GM23338 (cell line): ENCODE data around the gene SYNPO.

Source experiments
- CREB1 ChIP-seq: fragments of 250-450 bp; sonication (Bioruptor Pico); IDR thresholded peaks from 2 replicates; pipeline ENCODE4 v1.5.0; 2020; ENCODE audit warnings: low read depth, mild to moderate bottlenecking, moderate library complexity
- CTCF ChIP-seq, 2 experiments: fragments of 200-600 bp in 1 of 2; sonication (generic) in 1 of 2; conservative IDR thresholded peaks; 2 replicates each; pipeline versions ENCODE4 v1.5.1 to v1.6.1; 2016 to 2017; ENCODE audit warnings: antibody characterized with exemption in 2 of 2, low read depth in 2 of 2, mild to moderate bottlenecking in 2 of 2, moderate library complexity in 1 of 2
- EZH2 ChIP-seq: fragments of 200-600 bp; sonication (generic); IDR thresholded peaks from one replicate; pipeline ENCODE4 v1.8.0; 2017; ENCODE audit warnings: antibody characterized with exemption, mild to moderate bottlenecking, low read depth; ENCODE audit not compliant: unreplicated experiment
- EZH2phosphoT487 ChIP-seq: fragments of 200-600 bp; sonication (generic); IDR thresholded peaks from one replicate; pipeline ENCODE4 v1.8.1; 2018; ENCODE audit warnings: antibody characterized with exemption; ENCODE audit not compliant: unreplicated experiment
- POLR2AphosphoS5 ChIP-seq: IDR thresholded peaks from 2 replicates; pipeline ENCODE4 v1.6.1; 2016; ENCODE audit warnings: antibody characterized with exemption, low read depth
- REST ChIP-seq: IDR thresholded peaks from one replicate; pipeline ENCODE4 v1.6.1; 2018; ENCODE audit warnings: antibody characterized with exemption; ENCODE audit not compliant: unreplicated experiment

GRCh38 chr5:150618163-150618562, 22.3 kb upstream of the SYNPO start:
- TF ChIP-seq EZH2 (no peak), CTCF (conservative IDR thresholded peaks at IDR 0.05; ENCODE audit: low read depth in 2 of 2) (no peak), REST (no peak), EZH2phosphoT487 (no peak), CREB1 (CRISPR knock-in tag) (no peak), POLR2AphosphoS5 (no peak)
